ENCODE results near the gene ZBTB49.

ZBTB49 gene

DNA sequence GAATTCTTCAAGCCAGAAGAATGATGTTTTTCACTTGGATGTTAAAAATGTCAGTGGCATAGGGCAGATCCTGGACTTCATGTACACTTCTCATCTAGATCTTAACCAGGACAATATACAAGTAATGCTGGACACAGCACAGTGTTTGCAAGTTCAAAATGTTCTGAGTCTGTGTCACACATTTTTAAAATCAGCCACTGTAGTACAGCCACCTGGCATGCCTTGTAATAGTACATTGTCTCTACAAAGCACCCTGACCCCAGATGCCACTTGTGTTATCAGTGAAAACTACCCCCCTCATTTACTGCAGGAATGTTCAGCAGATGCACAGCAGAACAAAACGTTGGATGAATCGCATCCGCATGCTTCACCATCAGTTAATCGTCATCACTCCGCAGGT is 11.9 kb downstream of the ZBTB49 start:
- Mint-ChIP-seq H3K4me1 (ENCODE audit: low read depth) (no peaks in the 10 kb centered on the region), H3K27ac (no peak overlapping the region), H3K36me3 (ENCODE audit: low read depth) (peaks cover 31% of the 10 kb centered on the region), H3K4me3 (no peak overlapping the region), H3K27me3 (no peaks in the 10 kb centered on the region), H3K9me3 (no peaks in the 10 kb centered on the region)

- H3K9me3 Mint-ChIP-seq = no peaks in the 10 kb centered on the region
Observed at GRCh38 chr4:4302416-4302815, 12.4 kb downstream of the ZBTB49 start.

DNA sequence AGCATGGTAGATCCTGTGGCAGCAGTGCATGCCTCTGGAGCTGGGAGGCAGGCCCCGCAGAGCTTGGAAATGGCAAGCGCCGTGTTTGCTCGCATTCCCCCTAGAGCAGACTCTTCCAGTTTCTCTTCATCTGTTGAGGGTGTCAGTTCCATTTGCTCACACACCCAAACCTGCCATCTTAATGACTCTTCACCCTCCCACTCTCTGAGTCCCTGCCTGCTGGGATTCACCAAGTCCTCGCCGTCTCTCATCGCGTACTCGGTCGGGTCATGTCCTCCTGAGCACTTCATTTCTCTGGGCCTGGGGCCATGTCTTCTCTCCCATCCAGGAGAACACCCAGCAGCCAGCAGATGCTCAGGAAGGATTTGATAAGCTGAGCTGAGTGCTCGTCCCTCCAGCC is 16.9 kb downstream of the ZBTB49 start:
- no peak overlapping the region for H3K27ac Mint-ChIP-seq
- no peaks in the 10 kb centered on the region for H3K27me3 Mint-ChIP-seq
- no peak overlapping the region for H3K4me3 Mint-ChIP-seq
- no peaks in the 10 kb centered on the region for H3K4me1 Mint-ChIP-seq (ENCODE audit: low read depth)
- no peaks in the 10 kb centered on the region for H3K9me3 Mint-ChIP-seq
- peaks cover 42% of the 10 kb centered on the region for H3K36me3 Mint-ChIP-seq (ENCODE audit: low read depth)

More at GRCh38 chr4:4302416-4302815, 12.4 kb downstream of the ZBTB49 start:
- H3K4me1 Mint-ChIP-seq (ENCODE audit: low read depth) = no peaks in the 10 kb centered on the region
- no peaks in the 10 kb centered on the region for H3K27me3 Mint-ChIP-seq
- no peak overlapping the region for H3K4me3 Mint-ChIP-seq
- peaks cover 35% of the 10 kb centered on the region for H3K36me3 Mint-ChIP-seq (ENCODE audit: low read depth)
- no peak overlapping the region for H3K27ac Mint-ChIP-seq

DNA sequence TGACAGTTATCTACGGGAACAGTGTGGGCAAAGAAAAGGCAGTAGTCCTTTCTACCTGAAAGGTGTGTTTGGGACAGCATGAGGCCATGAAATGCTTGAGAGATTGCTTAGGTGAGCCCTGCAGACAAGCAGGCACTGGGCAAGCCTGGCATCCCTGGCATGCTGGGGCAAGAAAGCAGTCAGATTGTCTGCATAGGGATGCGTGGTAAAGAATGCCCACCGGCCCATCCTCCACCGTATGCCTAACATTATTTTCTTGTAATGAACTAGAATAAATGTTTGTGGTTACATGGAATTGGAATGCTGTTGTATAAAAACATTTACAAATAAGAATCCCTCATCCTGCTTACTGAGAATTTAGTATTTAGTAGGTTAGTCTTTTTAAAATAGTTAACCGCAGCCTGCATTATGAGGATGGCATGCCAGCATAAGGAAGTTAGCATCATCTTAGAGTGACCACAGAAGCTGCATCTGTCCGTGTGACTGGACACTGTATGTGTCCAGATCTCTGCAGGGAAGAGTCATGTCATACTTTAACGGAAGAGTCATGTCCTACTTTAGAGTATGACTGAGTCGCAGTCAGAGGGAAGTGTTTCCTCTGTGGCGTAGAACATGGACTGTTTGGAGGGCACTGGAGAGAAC is 18.9 kb downstream of the ZBTB49 start:
- Mint-ChIP-seq H3K27ac (no peak overlapping the region), H3K36me3 (ENCODE audit: low read depth) (peaks cover 38% of the 10 kb centered on the region), H3K27me3 (no peaks in the 10 kb centered on the region), H3K9me3 (no peaks in the 10 kb centered on the region), H3K4me3 (no peak overlapping the region), H3K4me1 (ENCODE audit: low read depth) (no peaks in the 10 kb centered on the region)

GRCh38 chr4:4311193-4311592 is 21.1 kb downstream of the ZBTB49 start:
- Mint-ChIP-seq H3K4me3 (no peak overlapping the region), H3K27me3 (no peaks in the 10 kb centered on the region), H3K4me1 (ENCODE audit: low read depth) (no peaks in the 10 kb centered on the region), H3K27ac (no peak overlapping the region), H3K36me3 (ENCODE audit: low read depth) (peaks cover 45% of the 10 kb centered on the region), H3K9me3 (no peaks in the 10 kb centered on the region)

GRCh38 chr4:4315461-4316149 is 25.6 kb downstream of the ZBTB49 start:
- H3K27me3 Mint-ChIP-seq = no peaks in the 10 kb centered on the region
- H3K27ac Mint-ChIP-seq = no peak overlapping the region
- H3K4me3 Mint-ChIP-seq = no peak overlapping the region

DNA sequence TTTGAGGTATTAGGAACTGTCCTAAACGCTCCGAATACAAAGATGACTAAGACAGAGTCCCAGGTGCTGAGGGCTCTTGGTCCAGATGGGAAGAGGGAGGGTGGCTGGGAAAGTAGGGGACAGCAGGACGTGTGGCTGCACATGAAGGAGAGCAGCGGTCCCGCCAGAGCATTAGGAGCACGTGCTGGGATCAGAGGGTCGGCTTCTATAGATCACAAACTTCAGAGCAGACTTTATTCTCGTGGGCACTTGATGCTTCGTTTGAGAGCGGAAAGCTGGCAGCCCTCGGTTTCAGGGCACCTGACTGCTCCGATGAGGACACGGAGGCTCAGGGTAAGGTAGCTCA is 26.1 kb downstream of the ZBTB49 start:
- Mint-ChIP-seq H3K36me3 (ENCODE audit: low read depth) (peaks cover 45% of the 10 kb centered on the region), H3K27me3 (no peaks in the 10 kb centered on the region), H3K27ac (no peak overlapping the region), H3K4me3 (no peak overlapping the region), H3K4me1 (ENCODE audit: low read depth) (no peaks in the 10 kb centered on the region), H3K9me3 (no peaks in the 10 kb centered on the region)

More at GRCh38 chr4:4315461-4316149, 25.6 kb downstream of the ZBTB49 start:
- Mint-ChIP-seq H3K9me3 (no peaks in the 10 kb centered on the region), H3K4me1 (ENCODE audit: low read depth) (no peaks in the 10 kb centered on the region), H3K36me3 (ENCODE audit: low read depth) (peaks cover 42% of the 10 kb centered on the region)

- Mint-ChIP-seq H3K4me3 (no peak overlapping the region), H3K27ac (no peak overlapping the region), H3K36me3 (ENCODE audit: low read depth) (peaks cover 57% of the 10 kb centered on the region), H3K4me1 (ENCODE audit: low read depth) (no peaks in the 10 kb centered on the region), H3K27me3 (no peaks in the 10 kb centered on the region), H3K9me3 (no peaks in the 10 kb centered on the region)
Observed at GRCh38 chr4:4317496-4318232, 27.6 kb downstream of the ZBTB49 start.

DNA sequence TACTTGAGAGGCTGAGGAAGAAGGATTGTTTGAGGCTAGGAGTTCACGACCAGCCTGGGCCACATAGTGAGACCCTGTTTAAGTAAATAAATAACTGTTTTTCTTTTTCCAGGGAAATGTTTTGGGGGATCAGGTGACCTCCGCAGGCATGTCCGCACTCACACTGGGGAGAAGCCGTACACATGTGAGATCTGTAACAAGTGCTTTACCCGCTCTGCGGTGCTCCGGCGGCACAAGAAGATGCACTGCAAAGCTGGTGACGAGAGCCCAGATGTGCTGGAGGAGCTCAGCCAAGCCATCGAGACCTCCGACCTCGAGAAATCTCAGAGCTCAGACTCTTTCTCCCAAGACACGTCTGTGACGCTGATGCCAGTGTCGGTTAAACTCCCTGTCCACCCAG is 30.5 kb downstream of the ZBTB49 start:
- Mint-ChIP-seq H3K9me3 (no peaks in the 10 kb centered on the region), H3K36me3 (ENCODE audit: low read depth) (peaks cover 44% of the 10 kb centered on the region), H3K27ac (no peak overlapping the region), H3K27me3 (no peaks in the 10 kb centered on the region), H3K4me3 (no peak overlapping the region), H3K4me1 (ENCODE audit: low read depth) (no peaks in the 10 kb centered on the region)

- H3K27me3 Mint-ChIP-seq = no peaks in the 10 kb centered on the region
- no peaks in the 10 kb centered on the region for H3K4me1 Mint-ChIP-seq (ENCODE audit: low read depth)
- peaks cover 38% of the 10 kb centered on the region for H3K36me3 Mint-ChIP-seq (ENCODE audit: low read depth)
- H3K27ac Mint-ChIP-seq = no peak overlapping the region
- H3K9me3 Mint-ChIP-seq = no peaks in the 10 kb centered on the region
- no peak overlapping the region for H3K4me3 Mint-ChIP-seq
Observed at GRCh38 chr4:4320951-4321714, 31.1 kb downstream of the ZBTB49 start.

GRCh38 chr4:4321951-4322688 is 32.1 kb downstream of the ZBTB49 start:
- Mint-ChIP-seq H3K36me3 (ENCODE audit: low read depth) (peaks cover 31% of the 10 kb centered on the region), H3K4me3 (no peak overlapping the region), H3K27ac (no peak overlapping the region), H3K4me1 (ENCODE audit: low read depth) (no peaks in the 10 kb centered on the region), H3K27me3 (no peaks in the 10 kb centered on the region), H3K9me3 (no peaks in the 10 kb centered on the region)

DNA sequence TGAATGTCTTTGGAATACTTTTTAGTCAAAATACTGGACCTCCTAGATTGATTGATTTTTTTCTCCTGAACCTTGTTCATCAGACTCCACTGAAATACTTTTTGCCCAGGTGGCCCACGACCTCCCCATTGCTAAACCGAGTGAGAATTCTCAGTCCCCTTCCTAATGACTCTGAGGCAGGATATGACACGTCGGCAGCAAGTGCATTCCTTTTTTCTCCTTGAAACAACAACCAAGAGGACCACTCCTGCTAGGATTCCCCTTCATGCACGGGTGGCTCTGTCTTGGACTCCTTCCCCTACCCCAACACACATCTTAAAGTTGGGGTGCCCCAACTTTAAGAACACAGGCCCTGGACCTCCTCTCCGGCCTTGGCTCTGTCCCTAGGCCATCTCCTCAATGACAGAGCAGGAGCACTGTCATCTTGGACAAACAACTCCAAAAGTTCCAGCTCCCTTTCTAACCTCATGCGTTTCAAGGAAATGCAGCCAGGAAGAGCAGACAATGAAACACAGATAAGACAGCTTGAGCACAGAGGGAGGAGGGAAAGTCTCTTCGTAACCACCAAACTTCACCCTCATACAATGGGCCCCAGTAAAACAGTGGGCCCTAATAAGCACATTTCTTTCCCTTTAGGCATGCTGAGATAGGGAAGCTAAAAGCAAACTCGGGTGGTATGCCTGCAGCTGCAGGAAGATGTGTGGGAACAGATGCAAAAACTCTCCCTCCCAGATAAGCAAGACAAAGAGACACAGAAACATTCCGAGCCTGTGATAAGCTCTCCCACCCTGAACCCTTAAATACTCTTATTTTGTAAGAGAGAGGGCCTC is 33.9 kb downstream of the ZBTB49 start:
- Mint-ChIP-seq H3K27me3 (no peaks in the 10 kb centered on the region), H3K4me3 (no peak overlapping the region), H3K9me3 (no peaks in the 10 kb centered on the region), H3K27ac (peak overlapping the region; percentile 4), H3K36me3 (ENCODE audit: low read depth) (peaks cover 24% of the 10 kb centered on the region), H3K4me1 (ENCODE audit: low read depth) (no peaks in the 10 kb centered on the region)

DNA sequence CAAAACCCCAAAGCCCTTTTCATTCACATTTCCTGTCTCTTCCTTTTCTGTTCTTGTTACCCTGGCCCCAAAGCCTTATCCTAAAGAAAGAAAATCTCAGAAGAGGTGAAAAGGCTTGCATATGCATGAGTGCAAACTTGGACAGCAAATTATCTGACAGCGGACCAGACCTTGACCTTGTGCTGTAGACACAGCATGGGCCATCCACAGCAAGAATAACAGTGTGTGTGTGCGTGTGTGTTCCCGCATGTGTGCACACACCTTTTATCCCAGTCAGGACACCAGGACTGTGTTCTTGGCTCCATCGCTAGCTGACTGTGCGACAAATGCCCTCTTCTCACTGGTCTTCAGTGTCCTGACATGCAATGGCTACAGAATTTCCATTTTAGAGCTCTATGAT is 35.3 kb downstream of the ZBTB49 start:
- no peak overlapping the region for H3K4me3 Mint-ChIP-seq
- no peaks in the 10 kb centered on the region for H3K9me3 Mint-ChIP-seq
- peaks cover 23% of the 10 kb centered on the region for H3K36me3 Mint-ChIP-seq (ENCODE audit: low read depth)
- no peaks in the 10 kb centered on the region for H3K4me1 Mint-ChIP-seq (ENCODE audit: low read depth)
- no peaks in the 10 kb centered on the region for H3K27me3 Mint-ChIP-seq
- no peak overlapping the region for H3K27ac Mint-ChIP-seq

DNA sequence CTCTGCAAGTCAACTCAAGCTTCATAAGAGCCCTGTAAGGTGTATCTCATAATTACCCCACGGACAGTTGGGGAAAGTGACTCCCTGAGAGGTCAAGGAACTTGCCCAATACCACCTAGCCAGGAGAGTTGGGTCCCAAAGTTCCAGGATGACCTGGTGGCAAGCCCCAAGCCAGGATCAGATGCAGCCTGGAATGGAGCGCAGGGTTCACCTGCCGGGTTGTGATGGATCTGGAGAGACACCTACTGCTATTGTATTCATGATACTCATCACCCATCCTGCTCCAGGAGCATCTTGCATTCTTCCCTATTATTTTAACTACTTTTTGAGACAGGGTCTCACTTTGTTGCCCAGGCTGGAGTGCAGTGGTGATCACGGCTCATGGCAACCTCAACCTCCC is 36.1 kb downstream of the ZBTB49 start:
- H3K27me3 Mint-ChIP-seq = no peaks in the 10 kb centered on the region
- H3K27ac Mint-ChIP-seq = no peak overlapping the region
- H3K4me1 Mint-ChIP-seq (ENCODE audit: low read depth) = no peaks in the 10 kb centered on the region
- H3K36me3 Mint-ChIP-seq (ENCODE audit: low read depth) = peaks cover 17% of the 10 kb centered on the region
- no peaks in the 10 kb centered on the region for H3K9me3 Mint-ChIP-seq
- no peak overlapping the region for H3K4me3 Mint-ChIP-seq
